ENCODE data around the gene DLGAP1.

GRCh38 chr18:3511980-3512379, 943.1 kb downstream of the DLGAP1 start:
- no peak for TF ChIP-seq POLR2AphosphoS5 (IDR thresholded peaks at IDR 0.05; ENCODE audit: low read depth, low read length)
- TF ChIP-seq ZNF619 (CRISPR knock-in tag; IDR thresholded peaks at IDR 0.05): no peak
- TF ChIP-seq CBFB (CRISPR knock-in tag; IDR thresholded peaks at IDR 0.05): no peak

Data from HepG2 (cell line).